B cell (primary cell): ENCODE results near the gene RAPGEF5. TPM values are rescaled to one million over a fixed set of nuclear protein-coding genes. Genes with fewer than 3 reads are reported as not detected.

Source experiments
- ATAC-seq: fragments of 200-7000 bp; cut with Tn5 transposase; one replicate; pipeline ENCODE4 v1.10.0; 2021; ENCODE audit warnings: low read depth, mild to moderate bottlenecking, moderate number of reproducible peaks, moderate library complexity
- CTCF ChIA-PET: fragments of 350-600 bp; sonication (Branson Sonifier 250); formaldehyde crosslinking; loops from one replicate; lab custom pipeline; 2021; ENCODE audit warnings: antibody characterized with exemption, inconsistent platforms; lab: Charles Lee
- POLR2A ChIA-PET: fragments of 350-600 bp; sonication (Branson Sonifier 250); formaldehyde crosslinking; loops from one replicate; lab custom pipeline; 2021; ENCODE audit warnings: antibody characterized with exemption; lab: Charles Lee
- DNase-seq: peaks from one replicate; pipeline ENCODE4 v3.0.0; 2013
- H2AFZ ChIP-seq: 2 replicates; pipeline ENCODE4 v1.6.1; 2012; ENCODE audit warnings: mild to moderate bottlenecking, low read depth, low read length; ENCODE audit not compliant: insufficient read depth, poor library complexity, severe bottlenecking
- H3K27ac ChIP-seq, 2 donors: 1 replicate in 1 of 2; 2 replicates in 1 of 2; pipeline ENCODE4 v1.5.1; 2012 to 2013; ENCODE audit warnings: low read length in 2 of 2, mild to moderate bottlenecking in 2 of 2, moderate library complexity in 1 of 2
- H3K27me3 ChIP-seq, 4 experiments: fragments of 200-600 bp in 1 of 4; sonication (generic) in 1 of 4; replicated peaks in 1 of 4; 1 replicate in 2 of 4; 2 replicates in 2 of 4; pipeline versions ENCODE4 v1.6.1 to v1.7.0; 2013 to 2016; ENCODE audit warnings: low read length in 3 of 4, mild to moderate bottlenecking in 2 of 4, mixed read lengths in 1 of 4, moderate library complexity in 1 of 4; ENCODE audit not compliant: insufficient read depth in 4 of 4, control insufficient read depth in 3 of 4; ENCODE audit errors: control extremely low read depth in 1 of 4
- H3K36me3 ChIP-seq, 2 experiments: replicated peaks in 1 of 2; 1 replicate in 1 of 2; 2 replicates in 1 of 2; pipeline versions ENCODE4 v1.6.1 to v1.7.1; 2013; ENCODE audit warnings: low read length in 1 of 2; ENCODE audit not compliant: insufficient read depth in 2 of 2, control insufficient read depth in 1 of 2; ENCODE audit errors: control extremely low read depth in 1 of 2, extremely low read depth in 1 of 2
- H3K4me1 ChIP-seq, 2 donors: fragments of 200-600 bp in 1 of 2; sonication (generic) in 1 of 2; 1 replicate in 1 of 2; 2 replicates in 1 of 2; pipeline versions ENCODE4 v1.5.1 to v1.6.1; 2013 to 2017; ENCODE audit warnings: low read length in 2 of 2; ENCODE audit not compliant: control insufficient read depth in 2 of 2, insufficient read depth in 2 of 2
- H3K4me2 ChIP-seq: replicated peaks from 2 replicates; pipeline ENCODE3; 2012; ENCODE audit warnings: mild to moderate bottlenecking, low read depth, low read length; ENCODE audit not compliant: poor library complexity, severe bottlenecking
- H3K4me3 ChIP-seq, 5 experiments: fragments of 200-600 bp in 1 of 5; sonication (generic) in 1 of 5; 1 replicate in 3 of 5; 2 replicates in 2 of 5; pipeline versions ENCODE4 v1.5.1 to v1.7.0; 2011 to 2016; ENCODE audit warnings: low read length in 4 of 5, mild to moderate bottlenecking in 4 of 5, low read depth in 2 of 5, control low read depth in 1 of 5, moderate library complexity in 1 of 5; ENCODE audit not compliant: insufficient read depth in 1 of 5; ENCODE audit errors: control extremely low read depth in 1 of 5, extremely low read depth in 1 of 5
- H3K79me2 ChIP-seq: fragments of 200-600 bp; sonication (generic); one replicate; pipeline ENCODE4 v1.6.0; 2016; ENCODE audit warnings: low read length; ENCODE audit not compliant: control insufficient read depth, insufficient read depth
- H3K9ac ChIP-seq: fragments of 200-600 bp; sonication (generic); 2 replicates; pipeline ENCODE4 v1.6.1; 2017; ENCODE audit warnings: mild to moderate bottlenecking, low read length, moderate library complexity
- H3K9me3 ChIP-seq, 3 donors: one replicate each; pipeline versions ENCODE4 v1.6.1 to v1.7.1; 2013; ENCODE audit warnings: low read length in 2 of 3; ENCODE audit not compliant: control insufficient read depth in 2 of 3, insufficient read depth in 1 of 3; ENCODE audit errors: control extremely low read depth in 1 of 3
- H4K20me1 ChIP-seq: 2 replicates; pipeline ENCODE4 v1.6.0; 2012; ENCODE audit warnings: mild to moderate bottlenecking, low read length; ENCODE audit not compliant: insufficient read depth, control insufficient read depth, poor library complexity, severe bottlenecking
- H3K27ac Mint-ChIP-seq: one replicate; pipeline ENCODE4 v1.8.0; 2021; ENCODE audit warnings: mixed read lengths
- H3K27me3 Mint-ChIP-seq: one replicate; pipeline ENCODE4 v1.8.0; 2021; ENCODE audit warnings: mixed read lengths
- H3K4me1 Mint-ChIP-seq: one replicate; pipeline ENCODE4 v1.8.0; 2021; ENCODE audit warnings: mixed read lengths
- H3K4me3 Mint-ChIP-seq: one replicate; pipeline ENCODE4 v1.8.0; 2021; ENCODE audit warnings: mixed read lengths
- H3K9me3 Mint-ChIP-seq: one replicate; pipeline ENCODE4 v1.8.0; 2022; ENCODE audit warnings: mixed read lengths; ENCODE audit not compliant: insufficient read depth
- EZH2 ChIP-seq: IDR thresholded peaks from 2 replicates; pipeline ENCODE4 v1.6.1; 2012; ENCODE audit warnings: borderline replicate concordance, low read depth, mild to moderate bottlenecking, moderate library complexity, low read length; ENCODE audit not compliant: insufficient read depth, poor library complexity, severe bottlenecking
- whole genome bisulfite sequencing: methylation state at CpG from one replicate; pipeline ENCODE4 v1.1.5; 2013; ENCODE audit warnings: missing lambda C conversion rate; ENCODE audit not compliant: insufficient coverage; 5-methylcytosine and 5-hydroxymethylcytosine counted together
- intact Hi-C: fragments of 100-400 bp; cut with micrococcal nuclease; formaldehyde crosslinking; loops from one replicate; pipeline ENCODE4 v1.10.0; 2022
- polyA plus RNA-seq: library from polyadenylated mRNA; depleted of rRNA; stranded (reverse); fragments of >200 nt; gene quantifications from 2 replicates; pipeline ENCODE4 v1.2.3, GENCODE V29; 2012
- total RNA-seq, 2 donors: library from RNA; stranded (reverse); fragments of 120-200 nt in 1 of 2; gene quantifications; 1 replicate in 1 of 2; 2 replicates in 1 of 2; pipeline versions ENCODE4 v1.2.3 to v1.2.4, GENCODE V29; 2013 to 2022
- TF ChIP-seq, protein P1 (sequence below): fragments of 200-600 bp; IDR thresholded peaks from one replicate; pipeline ENCODE4 v1.8.0; 2022; ENCODE audit warnings: antibody characterized with exemption, mild to moderate bottlenecking

Gene RAPGEF5
- total and polyA plus RNA-seq, 2 donors (not counting 1 experiment from before 2014, with no cell fraction given) = 1.5 to 37.6 TPM

DNA sequence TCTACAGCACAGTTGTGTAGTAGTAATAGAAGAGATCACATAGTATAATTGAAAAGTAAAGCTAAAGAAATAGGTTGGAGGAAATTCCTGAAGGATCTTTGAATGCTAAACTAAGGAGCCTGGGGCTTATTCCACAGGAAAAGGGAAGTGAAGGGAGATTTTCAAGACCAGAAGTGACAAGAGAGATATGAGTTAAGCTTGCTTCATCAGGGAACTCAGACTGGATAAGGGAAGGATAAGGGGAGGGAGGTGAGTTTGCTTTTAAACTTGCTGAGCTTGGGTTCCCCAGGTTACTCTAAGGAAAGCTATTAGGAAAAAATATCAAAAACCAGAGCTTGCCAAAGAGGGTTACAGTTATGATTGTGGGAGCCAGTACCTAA, 182.4 kb downstream of the RAPGEF5 start:
- Histone ChIP-seq H3K4me3 (no peak overlapping the region), H3K9me3 (no peaks in the 10 kb centered on the region), H3K27me3 (no peaks in the 10 kb centered on the region), H4K20me1 (no peaks in the 10 kb centered on the region), H3K9ac (no peak overlapping the region), H2AFZ (no peak overlapping the region), H3K27ac (no peak overlapping the region), H3K4me1 (peaks cover 7 to 10% of the 10 kb centered on the region in 2 donors), H3K4me2 (no peak overlapping the region), H3K79me2 (no peaks in the 10 kb centered on the region), H3K36me3 (no peaks in the 10 kb centered on the region)
- Mint-ChIP-seq H3K27ac (no peak overlapping the region), H3K4me3 (no peak overlapping the region), H3K27me3 (no peaks in the 10 kb centered on the region), H3K9me3 (no peaks in the 10 kb centered on the region), H3K4me1 (peaks cover 12% of the 10 kb centered on the region)
- POLR2A ChIA-PET = no interaction called here
- intact Hi-C loops = no loop called here
- DNase-seq = no peak
- ATAC-seq = no peak
- CTCF ChIA-PET = no interaction called here
- no peak for TF ChIP-seq EZH2
- TF ChIP-seq, protein P1, sequence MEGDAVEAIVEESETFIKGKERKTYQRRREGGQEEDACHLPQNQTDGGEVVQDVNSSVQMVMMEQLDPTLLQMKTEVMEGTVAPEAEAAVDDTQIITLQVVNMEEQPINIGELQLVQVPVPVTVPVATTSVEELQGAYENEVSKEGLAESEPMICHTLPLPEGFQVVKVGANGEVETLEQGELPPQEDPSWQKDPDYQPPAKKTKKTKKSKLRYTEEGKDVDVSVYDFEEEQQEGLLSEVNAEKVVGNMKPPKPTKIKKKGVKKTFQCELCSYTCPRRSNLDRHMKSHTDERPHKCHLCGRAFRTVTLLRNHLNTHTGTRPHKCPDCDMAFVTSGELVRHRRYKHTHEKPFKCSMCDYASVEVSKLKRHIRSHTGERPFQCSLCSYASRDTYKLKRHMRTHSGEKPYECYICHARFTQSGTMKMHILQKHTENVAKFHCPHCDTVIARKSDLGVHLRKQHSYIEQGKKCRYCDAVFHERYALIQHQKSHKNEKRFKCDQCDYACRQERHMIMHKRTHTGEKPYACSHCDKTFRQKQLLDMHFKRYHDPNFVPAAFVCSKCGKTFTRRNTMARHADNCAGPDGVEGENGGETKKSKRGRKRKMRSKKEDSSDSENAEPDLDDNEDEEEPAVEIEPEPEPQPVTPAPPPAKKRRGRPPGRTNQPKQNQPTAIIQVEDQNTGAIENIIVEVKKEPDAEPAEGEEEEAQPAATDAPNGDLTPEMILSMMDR = no peak

DNA sequence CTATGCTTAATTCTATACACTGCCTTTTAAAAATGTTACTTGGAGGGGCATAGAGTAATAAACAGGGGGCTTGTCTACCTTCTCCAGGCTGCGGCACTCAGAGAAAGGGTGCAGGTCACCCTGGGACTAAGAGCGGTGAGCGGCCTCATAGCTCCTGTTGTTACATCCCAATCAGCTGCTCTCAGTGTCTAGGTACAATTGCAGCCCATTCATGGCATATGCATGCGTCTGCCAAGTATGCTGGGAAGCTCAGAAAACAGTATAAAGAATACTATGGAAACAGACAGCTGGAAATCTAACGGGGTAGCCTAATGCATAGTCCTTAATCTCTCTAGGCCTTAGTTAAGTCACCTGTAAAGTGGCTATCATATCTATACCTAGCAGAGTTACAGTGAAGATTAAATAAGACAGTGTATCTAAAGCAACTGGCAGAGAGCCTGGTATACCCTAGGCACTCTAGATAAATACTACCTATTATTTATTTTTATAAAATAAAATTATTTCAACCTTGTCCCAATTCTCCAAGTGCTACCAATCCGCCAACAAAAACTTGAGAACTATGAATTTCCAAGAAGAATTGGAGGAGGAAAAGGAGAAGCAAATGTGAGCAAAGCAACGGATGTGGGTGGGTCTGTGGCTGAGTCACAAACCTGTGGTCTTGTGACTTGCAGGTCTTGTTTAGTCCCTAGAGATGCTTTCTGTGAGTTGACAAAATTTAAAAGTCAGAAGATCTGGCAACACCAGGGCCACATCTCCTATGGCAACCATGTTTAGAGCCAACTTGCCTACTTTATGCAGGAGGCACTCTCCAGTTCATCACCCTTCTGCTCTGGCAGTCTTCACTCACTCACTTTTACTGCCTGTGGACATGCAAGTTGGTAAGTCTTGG, 183.0 kb downstream of the RAPGEF5 start:
- Mint-ChIP-seq H3K27me3 (no peaks in the 10 kb centered on the region), H3K27ac (no peak overlapping the region), H3K4me1 (peaks cover 12% of the 10 kb centered on the region), H3K9me3 (no peaks in the 10 kb centered on the region), H3K4me3 (no peak overlapping the region)
- Histone ChIP-seq H4K20me1 (no peaks in the 10 kb centered on the region), H3K4me1 (peaks cover 7 to 10% of the 10 kb centered on the region in 2 donors), H3K27ac (no peak overlapping the region), H2AFZ (no peak overlapping the region), H3K27me3 (no peaks in the 10 kb centered on the region), H3K4me2 (no peak overlapping the region), H3K4me3 (no peak overlapping the region), H3K9me3 (no peaks in the 10 kb centered on the region), H3K36me3 (no peaks in the 10 kb centered on the region), H3K9ac (no peak overlapping the region), H3K79me2 (no peaks in the 10 kb centered on the region)
- ChIA-PET CTCF (no interaction called here), POLR2A (no interaction called here)
- ATAC-seq (peak; percentile 89), DNase-seq (peak; percentile 51)
- 74% methylated on average over 4 of the region's 7 CpGs for WGBS
- intact Hi-C loops = no loop called here
- TF ChIP-seq EZH2 = no peak
- TF ChIP-seq, protein P1 = no peak
